DND-41 (cell line): ENCODE data around the gene EXOC3L1.

ENCODE experiments used
- ATAC-seq: fragments of 200-7000 bp; cut with Tn5 transposase; 3 replicates; pipeline ENCODE4 v1.9.1; 2021; ENCODE audit warnings: low read depth; ENCODE audit not compliant: insufficient read depth
- DNase-seq: peaks from one replicate; pipeline ENCODE4 v3.0.0-alpha.2; 2020
- H2AFZ ChIP-seq: 2 replicates; pipeline ENCODE4 v1.6.0; 2012; ENCODE audit warnings: low read depth, low read length
- H3K27ac ChIP-seq: 2 replicates; pipeline ENCODE4 v1.5.1; 2012; ENCODE audit warnings: low read length, inconsistent platforms
- H3K27me3 ChIP-seq: fragments of 200-600 bp; sonication (generic); 2 replicates; pipeline ENCODE4 v1.6.0; 2012; ENCODE audit warnings: low read length, mild to moderate bottlenecking, inconsistent platforms; ENCODE audit not compliant: insufficient read depth, poor library complexity
- H3K36me3 ChIP-seq: 2 replicates; pipeline ENCODE4 v1.5.1; 2012; ENCODE audit warnings: low read length, inconsistent platforms; ENCODE audit not compliant: insufficient read depth
- H3K4me1 ChIP-seq: 2 replicates; pipeline ENCODE4 v1.5.1; 2012; ENCODE audit warnings: mild to moderate bottlenecking, low read length; ENCODE audit not compliant: insufficient read depth
- H3K4me2 ChIP-seq: 2 replicates; pipeline ENCODE4 v1.6.0; 2012; ENCODE audit warnings: mild to moderate bottlenecking, moderate library complexity, low read length, inconsistent platforms; ENCODE audit not compliant: insufficient read depth
- H3K4me3 ChIP-seq, 2 experiments: fragments of 200-600 bp in 1 of 2; shearing (Covaris generic) in 1 of 2; 2 replicates each; pipeline ENCODE4 v1.5.1; 2012 to 2016; ENCODE audit warnings: inconsistent platforms in 2 of 2, low read length in 2 of 2, mild to moderate bottlenecking in 2 of 2, low read depth in 1 of 2, moderate library complexity in 1 of 2
- H3K79me2 ChIP-seq: 2 replicates; pipeline ENCODE4 v1.6.0; 2012; ENCODE audit warnings: low read length, inconsistent platforms; ENCODE audit not compliant: insufficient read depth
- H3K9ac ChIP-seq: 2 replicates; pipeline ENCODE4 v1.6.0; 2012; ENCODE audit warnings: low read depth, mild to moderate bottlenecking, inconsistent platforms, low read length, moderate library complexity
- H3K9me3 ChIP-seq: 2 replicates; pipeline ENCODE4 v1.5.1; 2012; ENCODE audit warnings: low read length, moderate library complexity, mild to moderate bottlenecking, inconsistent platforms; ENCODE audit not compliant: insufficient read depth, severe bottlenecking
- H4K20me1 ChIP-seq: 2 replicates; pipeline ENCODE4 v1.6.0; 2012; ENCODE audit warnings: low read length; ENCODE audit not compliant: insufficient read depth
- EZH2 ChIP-seq: IDR thresholded peaks from 3 replicates; pipeline ENCODE4 v1.6.1; 2012; ENCODE audit warnings: borderline replicate concordance, low read depth, mild to moderate bottlenecking, moderate library complexity, low read length, inconsistent platforms; ENCODE audit not compliant: severe bottlenecking
- TF ChIP-seq, protein P1 (sequence below): IDR thresholded peaks from 2 replicates; pipeline ENCODE4 v1.5.1; 2012; ENCODE audit warnings: borderline replicate concordance, low read length, moderate library complexity, mild to moderate bottlenecking; ENCODE audit not compliant: poor library complexity, severe bottlenecking; ENCODE audit errors: extremely low read depth

The EXOC3L1 gene

DNA sequence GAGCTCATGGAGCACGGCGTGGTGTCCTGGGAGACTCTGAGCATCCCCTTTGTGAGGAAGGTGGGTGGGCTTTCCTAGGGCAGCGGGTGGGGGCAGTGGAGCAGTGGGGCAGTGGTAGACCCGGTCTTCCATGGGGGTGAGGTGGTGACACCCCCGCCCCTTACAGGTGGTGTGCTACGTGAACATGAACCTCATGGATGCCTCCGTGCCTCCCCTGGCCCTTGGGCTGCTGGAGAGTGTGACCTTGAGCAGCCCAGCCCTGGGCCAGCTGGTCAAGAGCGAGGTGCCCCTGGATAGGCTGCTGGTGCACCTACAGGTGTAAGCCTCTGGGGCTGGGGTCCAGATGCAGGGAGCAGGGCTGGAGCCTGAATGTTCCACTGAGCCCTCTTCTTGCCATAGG, 10.6 kb upstream of the EXOC3L1 start:
- no peak overlapping the region for H2AFZ ChIP-seq
- H3K4me3 ChIP-seq = no peak overlapping the region
- H3K9ac ChIP-seq = no peak overlapping the region
- ATAC-seq (no peak), DNase-seq (no peak)
- no peaks in the 10 kb centered on the region; the same call in 1 of the 2 replicates for H3K4me1 ChIP-seq
- peaks cover 31% of the 10 kb centered on the region for H4K20me1 ChIP-seq
- H3K36me3 ChIP-seq = peaks cover 82% of the 10 kb centered on the region
- H3K27ac ChIP-seq = no peak overlapping the region
- H3K79me2 ChIP-seq = peaks cover 1% of the 10 kb centered on the region
- TF ChIP-seq EZH2 = no peak
- TF ChIP-seq, protein P1, sequence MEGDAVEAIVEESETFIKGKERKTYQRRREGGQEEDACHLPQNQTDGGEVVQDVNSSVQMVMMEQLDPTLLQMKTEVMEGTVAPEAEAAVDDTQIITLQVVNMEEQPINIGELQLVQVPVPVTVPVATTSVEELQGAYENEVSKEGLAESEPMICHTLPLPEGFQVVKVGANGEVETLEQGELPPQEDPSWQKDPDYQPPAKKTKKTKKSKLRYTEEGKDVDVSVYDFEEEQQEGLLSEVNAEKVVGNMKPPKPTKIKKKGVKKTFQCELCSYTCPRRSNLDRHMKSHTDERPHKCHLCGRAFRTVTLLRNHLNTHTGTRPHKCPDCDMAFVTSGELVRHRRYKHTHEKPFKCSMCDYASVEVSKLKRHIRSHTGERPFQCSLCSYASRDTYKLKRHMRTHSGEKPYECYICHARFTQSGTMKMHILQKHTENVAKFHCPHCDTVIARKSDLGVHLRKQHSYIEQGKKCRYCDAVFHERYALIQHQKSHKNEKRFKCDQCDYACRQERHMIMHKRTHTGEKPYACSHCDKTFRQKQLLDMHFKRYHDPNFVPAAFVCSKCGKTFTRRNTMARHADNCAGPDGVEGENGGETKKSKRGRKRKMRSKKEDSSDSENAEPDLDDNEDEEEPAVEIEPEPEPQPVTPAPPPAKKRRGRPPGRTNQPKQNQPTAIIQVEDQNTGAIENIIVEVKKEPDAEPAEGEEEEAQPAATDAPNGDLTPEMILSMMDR = no peak
- H3K27me3 ChIP-seq = no peaks in the 10 kb centered on the region
- no peak overlapping the region for H3K4me2 ChIP-seq
- no peaks in the 10 kb centered on the region for H3K9me3 ChIP-seq

GRCh38 chr16:67199808-67200198, 9.9 kb upstream of the EXOC3L1 start:
- H3K79me2 ChIP-seq = peaks cover 4% of the 10 kb centered on the region
- no peak for TF ChIP-seq EZH2
- TF ChIP-seq, protein P1 = no peak
- H2AFZ ChIP-seq = no peak overlapping the region
- ATAC-seq (no peak), DNase-seq (no peak)
- H4K20me1 ChIP-seq = peaks cover 31% of the 10 kb centered on the region
- H3K4me3 ChIP-seq = no peak overlapping the region
- H3K27ac ChIP-seq = no peak overlapping the region
- no peak overlapping the region for H3K9ac ChIP-seq
- H3K4me1 ChIP-seq = no peaks in the 10 kb centered on the region; the same call in none of the 2 replicates
- no peaks in the 10 kb centered on the region for H3K9me3 ChIP-seq
- no peaks in the 10 kb centered on the region for H3K27me3 ChIP-seq
- peaks cover 89% of the 10 kb centered on the region for H3K36me3 ChIP-seq
- no peak overlapping the region for H3K4me2 ChIP-seq

DNA sequence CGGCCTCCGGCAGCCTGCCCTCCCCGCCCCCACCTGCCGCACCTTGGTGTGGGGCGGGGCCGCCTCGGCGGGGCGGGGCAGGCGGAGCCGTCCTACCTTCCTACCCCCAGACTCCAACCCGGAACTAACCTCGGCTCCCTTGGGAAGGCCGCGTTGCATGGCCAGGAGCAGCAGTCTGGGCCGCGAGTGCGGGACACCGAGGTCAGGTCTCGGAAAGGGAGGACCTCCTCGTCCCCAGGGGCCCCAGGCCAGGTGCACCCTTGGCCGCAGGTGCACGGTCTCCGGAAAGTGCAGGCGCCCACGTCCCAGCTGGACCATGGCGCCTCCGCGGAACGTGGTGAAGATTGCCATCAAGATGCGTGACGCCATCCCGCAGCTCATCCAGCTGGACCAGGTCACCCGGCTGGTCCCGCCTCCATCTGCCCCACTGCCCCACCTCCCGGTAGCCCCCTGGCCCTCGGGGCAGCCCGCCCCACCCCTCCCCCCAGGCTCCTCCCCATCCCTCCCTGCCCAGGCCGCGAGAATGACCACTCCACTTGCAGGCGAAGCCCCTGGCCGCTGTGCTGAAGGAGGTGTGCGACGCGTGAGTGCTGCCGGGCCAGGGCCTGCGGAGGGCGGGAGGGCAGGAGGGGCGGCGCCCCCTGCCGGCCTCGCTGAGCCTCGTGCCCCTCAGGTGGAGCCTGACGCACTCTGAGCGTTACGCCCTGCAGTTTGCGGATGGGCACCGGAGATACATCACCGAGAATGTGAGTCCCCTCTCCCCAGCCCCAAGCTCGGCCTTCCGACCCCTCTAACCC, 9.3 kb upstream of the EXOC3L1 start, which contains the start of gene ELMO3:
Gene ELMO3 (plus strand): TSS at position 121 of the 797 bp plus-strand sequence. CDS start 196 bp downstream, at position 317.
- Histone ChIP-seq H3K27ac (no peak within 1 kb of the TSS), H3K4me1 (peaks cover 6% of the 10 kb centered on the region), H3K27me3 (no peaks in the 10 kb centered on the region), H3K4me2 (no peak within 1 kb of the TSS), H3K79me2 (peaks cover 10% of the 10 kb centered on the region), H3K9ac (no peak within 1 kb of the TSS), H3K36me3 (peaks cover 93% of the 10 kb centered on the region), H3K9me3 (no peaks in the 10 kb centered on the region), H3K4me3 (no peak within 1 kb of the TSS), H4K20me1 (peaks cover 37% of the 10 kb centered on the region), H2AFZ (no peak within 1 kb of the TSS)
- TF ChIP-seq, protein P1 = no peak
- no peak for TF ChIP-seq EZH2
- ATAC-seq = no peak
- no peak for DNase-seq
